COLO668 (cell line): ENCODE results near the gene MPL.
"Not testable (repeated sequence)": the region's sequence is repeated elsewhere in the genome, so short reads cannot be mapped to it uniquely, and the experiment has no call there.

ENCODE experiments used
- DNase-seq: peaks from one replicate; lab custom pipeline; 2025; ENCODE audit not compliant: unreplicated experiment; lab: John Stamatoyannopoulos, UW

MPL gene

DNA sequence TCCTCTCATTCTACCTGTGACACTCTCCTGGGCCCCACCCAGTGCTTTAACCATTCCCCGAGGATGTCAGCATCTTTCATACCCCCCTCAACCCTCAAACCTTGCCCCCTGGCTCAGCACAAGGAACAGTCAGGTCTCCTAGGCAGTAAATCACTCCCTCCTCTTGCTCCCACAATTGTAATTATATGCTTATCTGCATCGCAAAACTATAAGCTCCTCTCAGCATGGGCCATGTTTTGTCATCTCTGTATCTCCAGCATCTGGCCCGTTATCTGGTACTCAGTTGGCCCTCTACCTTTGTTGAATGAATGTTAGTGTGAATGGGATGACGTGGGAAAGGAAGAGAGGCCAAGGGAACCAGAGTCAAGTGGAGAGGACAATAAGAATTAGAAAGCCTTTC is 32.9 kb downstream of the MPL start:
- no peak for DNase-seq

DNA sequence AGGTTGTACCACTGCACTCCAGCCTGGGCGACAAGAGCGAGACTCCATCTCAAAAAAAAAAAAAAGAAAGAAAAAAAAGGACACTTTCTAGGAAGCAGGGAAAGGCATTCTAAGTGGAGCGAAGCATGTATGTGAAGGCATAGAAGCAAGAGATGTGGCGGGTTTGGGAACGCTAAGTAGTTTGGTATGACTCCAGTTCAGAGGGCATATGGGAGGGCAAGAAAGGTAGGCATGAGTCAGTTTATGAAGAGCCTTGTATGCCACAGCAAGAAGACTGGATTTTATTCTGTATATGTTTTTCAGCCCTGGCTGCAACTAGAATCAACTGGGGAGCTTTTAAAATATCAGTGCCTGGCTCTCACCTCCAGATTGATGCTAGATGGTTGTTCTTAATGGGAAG is 34.6 kb downstream of the MPL start:
- DNase-seq: no peak

DNA sequence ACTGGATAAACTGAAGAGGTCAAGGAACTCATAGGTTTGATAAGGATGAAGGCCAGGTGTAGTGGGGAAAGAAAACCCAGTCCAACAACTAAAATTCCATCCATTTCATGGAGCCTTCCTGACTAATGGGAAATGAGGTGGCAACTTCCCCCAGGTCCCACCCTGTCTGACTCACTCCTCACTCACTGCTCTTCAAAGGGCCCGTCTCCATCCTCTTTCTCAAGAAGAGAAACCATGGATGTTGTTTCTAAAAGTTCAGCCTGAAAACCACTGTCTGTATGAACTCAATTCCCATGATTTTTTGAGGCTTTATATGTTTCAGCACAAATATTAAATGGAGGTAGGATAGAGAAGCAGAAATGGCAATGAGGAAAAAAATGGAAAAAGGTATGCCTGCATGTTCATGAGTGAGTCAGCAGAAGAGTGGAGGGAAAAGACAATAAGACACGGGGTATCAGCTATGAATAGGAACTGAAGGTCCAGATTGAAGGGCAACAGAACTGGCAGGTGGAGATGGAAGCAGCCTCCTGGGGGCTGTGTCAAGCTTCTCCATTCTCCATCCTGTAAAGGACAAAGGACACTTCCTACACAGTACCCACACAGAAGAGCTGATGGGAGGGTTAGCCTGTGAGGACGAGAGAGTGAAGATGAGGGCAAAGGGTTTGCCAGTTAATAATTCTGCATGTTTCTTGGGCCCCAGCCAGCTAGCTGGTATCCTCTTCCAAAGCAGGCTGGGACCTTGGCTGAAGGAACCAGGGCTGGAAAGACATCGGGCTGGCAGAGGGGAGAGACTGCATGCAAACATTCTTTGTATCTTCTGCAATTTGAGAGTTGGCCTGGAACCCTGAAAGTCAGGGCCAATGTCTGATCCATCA is 35.7 kb downstream of the MPL start:
- DNase-seq: no peak

DNA sequence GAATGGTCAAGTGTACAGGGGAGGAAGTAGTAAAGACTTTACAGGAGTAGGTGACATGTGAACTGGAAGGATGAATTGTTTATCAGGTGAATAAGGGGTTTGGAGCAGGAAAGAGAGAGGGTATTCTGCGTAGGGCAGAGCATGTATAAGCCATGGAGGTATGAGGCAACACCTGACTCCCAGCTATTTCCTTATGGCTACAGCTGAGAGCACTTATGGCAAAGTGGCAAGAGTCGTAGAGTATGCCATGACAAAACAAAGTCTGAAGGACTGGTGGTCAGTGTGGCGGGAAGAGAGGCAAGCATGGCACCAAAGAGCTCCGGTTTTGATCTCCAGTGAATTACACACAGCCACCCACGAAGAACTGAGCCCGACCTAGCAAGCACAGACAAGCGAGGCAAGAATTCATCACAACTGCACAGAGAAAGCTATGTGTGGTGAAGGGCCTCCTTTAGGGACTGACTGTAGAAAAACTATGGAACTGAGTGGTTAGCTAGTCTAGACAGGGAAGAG is 39.2 kb downstream of the MPL start:
- no peak for DNase-seq

DNA sequence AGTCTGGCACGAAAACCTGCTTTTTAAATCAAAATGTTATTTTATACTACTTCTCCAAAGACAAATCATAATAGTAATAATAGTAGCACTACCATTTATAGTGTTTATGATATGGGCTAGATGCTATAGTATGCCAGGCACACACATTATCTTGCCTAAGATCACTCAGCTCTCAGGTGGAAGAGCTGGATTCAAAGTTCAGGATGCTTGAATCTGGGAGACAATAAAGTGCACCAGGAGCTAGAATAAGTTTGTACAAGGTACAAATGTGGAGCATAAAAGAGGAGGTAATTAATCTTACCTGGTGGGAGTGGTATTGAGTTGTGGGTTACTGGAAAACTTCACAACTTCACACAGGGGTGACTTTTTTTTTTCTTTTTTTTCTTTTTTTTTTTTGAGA is 40.2 kb downstream of the MPL start:
- no peak for DNase-seq

DNA sequence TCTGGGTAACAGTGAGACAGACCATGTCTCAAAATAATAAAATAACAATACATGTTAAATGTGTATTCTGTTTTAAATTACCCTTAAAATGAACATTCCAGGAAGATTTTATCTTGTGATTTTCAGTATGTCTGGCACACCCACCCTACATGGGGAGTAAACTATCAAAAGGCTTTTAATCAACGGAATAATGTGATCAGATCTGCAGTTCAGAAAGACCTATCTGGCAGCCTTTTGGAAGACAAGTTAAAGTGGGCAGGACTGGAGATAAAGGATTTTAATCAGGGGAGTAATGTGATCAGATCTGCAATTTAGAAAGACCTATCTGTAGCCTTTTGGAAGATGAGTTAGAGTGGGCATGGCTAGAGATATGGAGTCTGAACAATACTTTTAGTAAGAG is 41.9 kb downstream of the MPL start:
- no peak for DNase-seq

DNA sequence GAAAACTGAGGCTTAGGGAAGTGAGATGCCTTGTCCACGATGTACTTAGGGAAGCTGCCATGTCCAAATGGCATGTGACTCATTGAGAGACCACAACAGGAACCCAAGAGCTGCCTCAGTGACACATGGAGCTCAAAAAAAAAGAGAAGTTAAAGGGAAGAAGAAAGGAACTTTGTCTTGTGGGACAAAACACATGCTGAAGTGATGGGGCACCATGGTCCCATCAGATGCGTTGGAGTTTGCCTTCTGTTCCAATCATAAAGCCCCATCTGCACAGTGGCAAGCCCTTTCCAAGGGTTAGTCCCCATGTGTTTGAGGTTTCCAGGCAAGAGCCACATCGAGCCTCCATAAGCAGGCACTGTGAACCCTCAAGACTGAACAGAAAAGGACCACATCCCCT is 44.0 kb downstream of the MPL start:
- no peak for DNase-seq

DNA sequence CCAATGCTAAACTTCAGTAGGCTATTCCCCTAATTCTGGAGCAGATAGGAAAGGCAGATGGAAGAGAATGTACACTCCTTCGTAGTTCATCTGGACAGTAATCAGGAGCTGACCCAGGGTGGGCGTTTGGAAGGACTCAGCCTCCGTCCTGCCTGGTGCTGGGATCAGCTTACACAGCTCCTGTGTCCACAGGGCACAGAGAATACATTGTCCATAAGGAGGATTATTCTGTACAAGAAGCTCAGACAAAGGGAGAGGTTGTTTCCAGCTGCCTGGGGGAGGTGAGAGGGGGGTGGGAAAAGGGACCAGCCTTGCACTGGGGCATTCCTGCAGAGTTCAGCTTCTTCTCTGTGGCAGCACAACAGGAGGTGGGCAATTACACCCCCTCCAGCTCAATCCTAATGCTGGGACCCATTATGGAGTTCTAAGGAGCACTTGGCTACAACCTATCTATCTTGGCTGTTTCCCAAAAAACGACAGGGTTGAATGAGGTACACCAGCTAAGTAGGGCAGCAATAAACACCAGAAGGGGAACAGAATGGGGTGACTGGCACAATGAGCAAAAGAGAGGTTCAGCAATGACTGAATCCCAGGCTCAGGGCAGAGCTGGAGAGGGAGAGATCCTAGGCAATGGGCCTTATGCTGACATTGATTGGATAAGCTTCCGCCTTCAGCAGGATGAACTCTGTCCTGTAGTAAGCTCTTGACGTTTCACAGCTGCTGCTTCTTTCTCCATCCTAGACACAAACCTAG is 44.6 kb downstream of the MPL start:
- no peak for DNase-seq

DNA sequence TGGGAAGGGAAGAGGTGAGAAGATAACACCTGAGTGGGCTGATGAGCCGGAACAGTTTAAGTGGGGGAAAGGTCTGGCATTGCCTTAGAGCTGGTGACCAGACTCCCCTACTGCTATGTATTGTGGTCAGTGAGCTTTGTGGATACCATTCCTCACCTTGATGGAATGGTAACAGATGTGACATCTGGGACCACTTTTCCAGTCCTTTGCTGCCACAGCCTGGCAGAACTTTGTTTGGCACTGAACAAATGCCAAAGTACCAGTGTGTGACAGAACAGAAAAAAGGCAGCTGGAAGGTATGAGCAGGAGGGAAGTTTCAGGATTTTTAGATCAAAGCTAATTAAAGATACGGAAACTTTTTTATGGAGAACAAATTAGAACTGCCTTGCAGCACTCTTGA is 45.8 kb downstream of the MPL start:
- DNase-seq: peak; percentile 23

DNA sequence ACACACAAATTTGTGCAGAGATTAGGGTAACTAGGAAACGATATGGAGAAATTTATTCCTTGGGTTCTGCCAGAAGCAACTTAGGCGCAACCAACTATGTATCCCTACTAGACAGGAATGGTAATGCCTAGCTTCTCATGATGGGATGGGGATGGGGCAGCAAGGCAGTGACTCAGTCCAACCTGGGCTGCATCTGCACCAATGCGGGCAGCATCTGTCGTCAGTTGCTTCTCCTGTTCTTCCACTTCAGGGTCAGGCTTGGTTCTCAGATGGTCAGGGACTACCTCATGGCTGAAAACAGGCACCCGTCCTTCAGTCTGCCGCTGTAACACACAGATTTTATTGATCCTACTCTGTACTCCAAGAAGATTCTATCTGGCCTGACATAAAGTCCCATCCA is 49.1 kb downstream of the MPL start:
- DNase-seq: no peak

DNA sequence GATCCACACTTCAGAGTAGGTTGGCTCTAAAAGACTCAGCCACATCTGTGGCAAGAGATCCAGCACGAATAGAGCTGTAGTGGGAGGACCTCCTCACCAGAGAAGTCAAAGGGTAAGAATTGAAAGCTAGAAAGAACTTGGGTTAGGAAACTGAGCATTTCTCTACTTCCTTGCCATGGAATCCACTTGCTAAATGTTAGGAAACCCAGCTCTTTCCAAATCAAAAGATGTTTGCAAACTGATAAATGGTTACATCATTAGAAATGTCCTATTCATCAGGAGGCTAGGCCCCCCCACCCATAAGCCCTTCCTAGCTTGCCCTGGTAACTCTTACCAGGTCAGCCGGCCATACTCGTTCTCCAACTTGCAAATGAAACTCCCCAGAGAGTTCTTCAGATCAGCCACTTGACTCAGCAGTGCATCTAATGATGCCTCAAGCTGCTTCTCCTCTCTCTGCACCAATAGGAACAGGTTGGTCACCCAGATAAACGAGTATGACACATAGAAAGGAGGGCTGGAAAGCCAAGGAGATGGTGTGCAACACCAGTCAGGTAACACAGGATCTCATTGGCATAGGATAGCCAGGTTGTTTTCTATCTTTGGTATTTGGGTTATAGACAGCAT is 50.5 kb downstream of the MPL start:
- DNase-seq: no peak

DNA sequence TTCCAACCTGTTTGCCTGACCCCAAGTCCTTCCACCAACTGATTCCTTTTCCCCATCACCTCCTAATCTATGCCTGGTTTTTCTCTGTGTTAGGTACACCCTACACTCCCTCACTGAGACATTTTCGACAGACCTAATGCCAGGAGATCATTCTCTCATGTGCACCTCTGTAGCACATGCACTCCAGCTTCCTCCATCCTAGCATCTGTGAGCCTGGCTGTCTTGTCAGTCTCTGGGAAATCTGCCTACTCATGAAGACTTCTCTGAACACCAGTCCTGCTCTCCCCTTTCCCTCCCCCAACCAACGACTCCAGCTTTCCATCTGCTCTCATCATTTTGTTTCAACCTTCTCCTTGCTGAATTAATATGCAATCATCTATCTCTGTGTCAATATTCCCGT is 51.0 kb downstream of the MPL start:
- no peak for DNase-seq

DNA sequence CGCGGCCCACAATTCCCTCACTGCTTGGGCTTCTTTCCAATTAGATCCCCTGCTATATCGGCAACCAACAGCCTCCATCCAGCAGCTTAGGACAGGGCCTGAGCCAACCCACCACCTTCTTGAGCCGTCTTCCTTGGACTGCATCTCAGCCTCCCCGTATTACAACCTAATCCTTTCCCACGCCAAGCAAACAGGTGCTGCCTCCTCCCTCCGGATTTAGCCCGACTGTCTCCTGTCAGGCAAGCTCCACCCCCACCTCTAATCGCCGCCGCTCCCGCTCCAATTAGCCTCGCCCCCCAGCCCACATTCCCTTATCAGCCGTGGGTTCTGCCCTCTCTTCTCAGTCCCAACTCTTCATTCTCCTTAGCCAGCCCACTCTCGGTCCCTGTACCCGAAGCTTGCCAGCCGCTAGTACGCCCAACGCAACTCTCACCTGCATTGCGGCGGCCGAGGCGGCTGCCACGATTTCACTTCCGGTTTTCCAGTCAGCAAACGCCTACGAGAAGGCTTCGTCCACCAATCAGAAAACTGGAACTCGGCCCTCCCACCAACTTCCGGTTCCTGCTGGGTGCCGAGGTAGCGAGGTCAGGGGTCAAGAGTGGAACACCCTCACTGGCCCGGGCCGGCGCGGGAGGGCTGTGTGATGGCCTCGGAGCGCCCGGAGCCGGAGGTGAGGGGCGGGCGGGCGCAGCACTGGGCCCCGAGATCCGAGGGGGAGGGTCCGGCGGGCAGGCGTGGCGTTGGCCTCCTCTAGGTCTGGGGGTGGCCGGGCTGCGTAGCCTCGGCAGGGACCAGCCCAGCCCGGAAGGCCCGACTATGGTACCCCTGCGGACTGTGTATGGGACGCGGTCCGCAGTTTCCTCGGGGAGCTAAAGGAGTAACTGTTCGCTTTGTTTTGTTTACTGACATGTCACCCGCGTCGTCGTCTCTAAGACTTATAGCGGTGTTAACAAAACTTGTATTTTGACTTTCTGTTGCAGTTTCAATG is 52.0 kb downstream of the MPL start, which contains the start of the genes MED8 and SZT2:
Gene MED8, minus strand, starts transcription at position 475 of the 988 bp plus-strand sequence. Its CDS starts 36 bp downstream, at position 439.
Gene SZT2, plus strand, starts transcription at position 574 of the 988 bp plus-strand sequence. Its CDS starts 70 bp downstream, at position 644.
- peak; percentile 97 for DNase-seq

DNA sequence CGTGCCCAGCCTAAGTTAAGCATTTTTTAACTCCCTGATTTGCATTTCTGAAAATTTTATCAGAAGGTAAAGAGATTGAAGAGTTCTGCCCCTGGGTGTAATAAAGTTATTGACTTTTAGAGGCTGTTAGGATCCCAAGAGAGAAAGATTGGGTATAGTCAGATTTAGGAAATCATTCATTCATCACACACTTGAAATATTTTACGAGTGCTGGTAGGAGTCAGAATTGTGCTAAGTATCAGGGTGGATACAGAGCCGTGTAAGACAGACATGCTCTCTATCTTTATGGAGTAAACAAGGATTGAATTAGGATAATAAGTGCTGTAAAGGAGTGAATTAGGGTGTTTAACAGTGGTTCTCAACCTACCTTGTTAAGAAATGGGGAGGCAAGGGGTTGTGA is 55.1 kb downstream of the MPL start:
- DNase-seq: no peak

DNA sequence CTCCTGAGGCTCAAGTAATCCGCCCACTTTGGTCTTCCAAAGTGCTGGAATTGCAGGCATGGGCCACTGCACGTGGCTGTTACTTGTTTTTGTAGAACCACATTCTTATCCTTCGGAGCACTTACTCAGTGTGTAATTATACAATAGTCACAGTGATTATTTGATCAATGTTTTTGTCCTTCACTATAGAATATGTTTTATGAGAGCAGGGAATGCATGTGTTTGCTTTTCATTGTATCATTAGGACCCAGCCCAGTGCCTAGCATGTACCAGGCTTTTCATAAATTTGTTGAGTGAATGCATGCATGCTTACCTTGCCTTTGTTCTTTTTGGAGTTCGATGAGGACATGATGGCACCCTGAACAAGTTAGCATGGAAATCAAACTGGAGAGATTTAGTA is 57.9 kb downstream of the MPL start:
- no peak for DNase-seq

DNA sequence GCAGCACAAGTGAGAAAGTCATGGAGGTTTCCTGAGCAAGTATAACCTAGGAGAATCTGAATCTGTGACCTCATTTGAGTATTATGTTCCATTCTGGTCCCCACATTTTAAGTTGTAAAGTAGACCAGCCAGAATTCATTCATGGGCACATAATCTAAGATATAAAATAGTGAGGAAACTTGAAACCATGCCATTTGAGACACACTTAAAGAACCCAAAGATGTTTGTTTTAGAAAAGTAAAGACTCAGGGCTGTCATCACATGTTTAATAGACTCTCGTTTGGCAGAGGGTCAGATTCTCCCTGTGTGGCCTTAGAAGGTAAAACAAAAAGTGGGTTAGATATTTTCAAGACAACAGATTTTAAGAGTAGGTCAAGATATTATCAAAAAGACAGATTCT is 58.4 kb downstream of the MPL start:
- DNase-seq: no peak

DNA sequence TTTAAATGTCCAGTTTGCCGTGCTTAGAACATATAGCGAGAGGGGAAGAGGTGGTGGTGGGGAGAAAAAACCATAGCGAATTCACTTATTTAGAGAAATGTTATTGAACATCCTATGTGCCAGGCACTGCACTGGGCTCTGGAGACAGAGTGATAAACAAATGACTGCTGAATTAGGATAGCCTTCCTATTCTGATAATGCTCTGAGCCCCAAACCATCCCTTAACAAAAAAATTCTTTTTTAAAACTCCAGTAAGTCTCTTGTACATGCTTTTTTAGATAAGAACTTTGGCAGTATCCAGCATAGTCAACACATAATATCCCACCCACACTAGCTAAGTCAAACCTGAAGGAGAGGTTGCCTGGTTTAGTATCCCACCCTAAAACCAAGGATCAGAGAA is 60.6 kb downstream of the MPL start:
- DNase-seq: no peak

DNA sequence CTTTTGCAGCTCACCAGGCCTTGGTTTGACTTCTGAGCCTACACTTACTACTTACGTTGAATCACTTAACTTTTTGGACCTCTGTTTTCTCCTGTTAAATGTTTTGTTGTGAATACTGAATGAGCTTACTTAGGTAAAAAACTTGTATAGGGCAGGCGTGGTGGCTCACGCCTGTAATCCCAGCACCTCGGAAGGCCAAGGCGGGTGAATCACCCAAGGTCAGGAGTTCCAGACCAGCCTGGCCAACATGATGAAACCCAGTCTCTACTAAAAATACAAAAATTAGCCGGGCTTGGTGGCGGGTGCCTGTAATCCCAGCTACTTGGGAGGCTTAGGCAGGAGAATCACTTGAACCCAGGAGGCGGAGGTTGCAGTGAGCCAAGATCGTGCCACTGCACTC is 62.8 kb downstream of the MPL start:
- DNase-seq: not testable (repeated sequence)

DNA sequence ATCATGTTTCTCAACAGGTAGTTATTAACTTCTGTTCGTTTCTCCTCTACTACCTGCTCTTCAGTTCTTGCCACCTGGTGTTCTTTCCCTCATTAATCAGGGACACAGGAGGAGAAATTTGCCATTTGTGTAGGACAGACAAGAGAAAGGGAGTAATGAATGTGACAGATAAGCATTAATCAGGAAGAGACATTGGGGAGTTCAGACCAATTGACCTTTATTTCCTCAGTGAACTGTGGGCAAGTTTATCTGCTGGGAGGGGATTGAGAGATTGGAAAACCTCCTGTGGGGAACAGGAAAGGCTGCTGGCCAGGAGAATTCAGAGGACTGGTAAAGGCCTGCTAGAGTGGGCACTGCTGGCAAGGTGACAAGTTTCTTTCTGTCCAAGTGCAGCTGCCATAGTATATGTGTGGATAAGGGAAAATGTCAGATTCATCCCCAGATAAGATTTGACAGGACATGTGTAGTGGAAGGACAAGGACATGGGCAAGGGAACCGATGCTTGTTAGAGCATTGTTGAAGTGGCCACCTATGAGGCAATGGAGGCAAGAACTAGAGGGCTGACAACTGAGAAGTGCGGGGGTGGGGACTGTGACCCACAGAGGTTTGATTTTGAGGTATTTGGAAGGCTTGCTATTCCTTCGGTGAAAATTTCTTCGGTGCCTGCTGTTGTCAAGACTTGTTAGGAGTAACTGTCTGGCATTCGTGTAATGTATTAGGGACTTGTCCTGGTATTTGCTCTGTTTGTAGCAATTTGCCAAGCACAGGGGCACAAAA is 64.7 kb downstream of the MPL start:
- no peak for DNase-seq
